DND-41 (cell line): ENCODE results near the gene KLHL3.

Source experiments
- ATAC-seq: fragments of 200-7000 bp; cut with Tn5 transposase; 3 replicates; pipeline ENCODE4 v1.9.1; 2021; ENCODE audit warnings: low read depth; ENCODE audit not compliant: insufficient read depth
- DNase-seq: peaks from one replicate; pipeline ENCODE4 v3.0.0-alpha.2; 2020
- H2AFZ ChIP-seq: 2 replicates; pipeline ENCODE4 v1.6.0; 2012; ENCODE audit warnings: low read depth, low read length
- H3K27ac ChIP-seq: 2 replicates; pipeline ENCODE4 v1.5.1; 2012; ENCODE audit warnings: low read length, inconsistent platforms
- H3K27me3 ChIP-seq: fragments of 200-600 bp; sonication (generic); 2 replicates; pipeline ENCODE4 v1.6.0; 2012; ENCODE audit warnings: low read length, mild to moderate bottlenecking, inconsistent platforms; ENCODE audit not compliant: insufficient read depth, poor library complexity
- H3K36me3 ChIP-seq: 2 replicates; pipeline ENCODE4 v1.5.1; 2012; ENCODE audit warnings: low read length, inconsistent platforms; ENCODE audit not compliant: insufficient read depth
- H3K4me1 ChIP-seq: 2 replicates; pipeline ENCODE4 v1.5.1; 2012; ENCODE audit warnings: mild to moderate bottlenecking, low read length; ENCODE audit not compliant: insufficient read depth
- H3K4me2 ChIP-seq: 2 replicates; pipeline ENCODE4 v1.6.0; 2012; ENCODE audit warnings: mild to moderate bottlenecking, moderate library complexity, low read length, inconsistent platforms; ENCODE audit not compliant: insufficient read depth
- H3K4me3 ChIP-seq, 2 experiments: fragments of 200-600 bp in 1 of 2; shearing (Covaris generic) in 1 of 2; 2 replicates each; pipeline ENCODE4 v1.5.1; 2012 to 2016; ENCODE audit warnings: inconsistent platforms in 2 of 2, low read length in 2 of 2, mild to moderate bottlenecking in 2 of 2, low read depth in 1 of 2, moderate library complexity in 1 of 2
- H3K79me2 ChIP-seq: 2 replicates; pipeline ENCODE4 v1.6.0; 2012; ENCODE audit warnings: low read length, inconsistent platforms; ENCODE audit not compliant: insufficient read depth
- H3K9ac ChIP-seq: 2 replicates; pipeline ENCODE4 v1.6.0; 2012; ENCODE audit warnings: low read depth, mild to moderate bottlenecking, inconsistent platforms, low read length, moderate library complexity
- H3K9me3 ChIP-seq: 2 replicates; pipeline ENCODE4 v1.5.1; 2012; ENCODE audit warnings: low read length, moderate library complexity, mild to moderate bottlenecking, inconsistent platforms; ENCODE audit not compliant: insufficient read depth, severe bottlenecking
- H4K20me1 ChIP-seq: 2 replicates; pipeline ENCODE4 v1.6.0; 2012; ENCODE audit warnings: low read length; ENCODE audit not compliant: insufficient read depth
- CTCF ChIP-seq: IDR thresholded peaks from 2 replicates; pipeline ENCODE4 v1.5.1; 2012; ENCODE audit warnings: borderline replicate concordance, low read length, moderate library complexity, mild to moderate bottlenecking; ENCODE audit not compliant: poor library complexity, severe bottlenecking; ENCODE audit errors: extremely low read depth
- EZH2 ChIP-seq: IDR thresholded peaks from 3 replicates; pipeline ENCODE4 v1.6.1; 2012; ENCODE audit warnings: borderline replicate concordance, low read depth, mild to moderate bottlenecking, moderate library complexity, low read length, inconsistent platforms; ENCODE audit not compliant: severe bottlenecking

KLHL3 gene

GRCh38 chr5:137639645-137640044 lies 96.2 kb downstream of the KLHL3 start:
- ATAC-seq (no peak), DNase-seq (no peak)
- H3K4me3 ChIP-seq, result no peak overlapping the region
- H3K9ac ChIP-seq, result no peak overlapping the region
- peaks cover 2% of the 10 kb centered on the region for H3K27me3 ChIP-seq
- no peak overlapping the region for H3K4me2 ChIP-seq
- H3K4me1 ChIP-seq, result no peaks in the 10 kb centered on the region
- H4K20me1 ChIP-seq, result no peaks in the 10 kb centered on the region
- no peaks in the 10 kb centered on the region for H3K79me2 ChIP-seq
- H3K27ac ChIP-seq, result no peak overlapping the region
- H2AFZ ChIP-seq, result no peak overlapping the region
- H3K36me3 ChIP-seq, result no peaks in the 10 kb centered on the region
- no peaks in the 10 kb centered on the region for H3K9me3 ChIP-seq
- TF ChIP-seq CTCF (no peak), EZH2 (no peak)

GRCh38 chr5:137638841-137639240 lies 97.0 kb downstream of the KLHL3 start:
- ATAC-seq (no peak), DNase-seq (no peak)
- Histone ChIP-seq H3K79me2 (no peaks in the 10 kb centered on the region), H3K27me3 (peaks cover 2% of the 10 kb centered on the region), H2AFZ (no peak overlapping the region), H3K36me3 (no peaks in the 10 kb centered on the region), H3K4me2 (no peak overlapping the region), H3K9ac (no peak overlapping the region), H3K4me3 (no peak overlapping the region), H3K4me1 (no peaks in the 10 kb centered on the region), H3K27ac (no peak overlapping the region), H3K9me3 (no peaks in the 10 kb centered on the region), H4K20me1 (no peaks in the 10 kb centered on the region)
- TF ChIP-seq EZH2 (no peak), CTCF (no peak)

- H4K20me1 ChIP-seq, result no peaks in the 10 kb centered on the region
- H3K4me3 ChIP-seq, result no peak overlapping the region
- H3K9ac ChIP-seq, result no peak overlapping the region
- no peak overlapping the region for H2AFZ ChIP-seq
- ATAC-seq, result no peak
- H3K27ac ChIP-seq, result no peak overlapping the region
- H3K36me3 ChIP-seq, result no peaks in the 10 kb centered on the region
- H3K4me1 ChIP-seq, result no peaks in the 10 kb centered on the region
- no peaks in the 10 kb centered on the region for H3K9me3 ChIP-seq
- H3K27me3 ChIP-seq, result peaks cover 2% of the 10 kb centered on the region
- H3K79me2 ChIP-seq, result no peaks in the 10 kb centered on the region
- TF ChIP-seq CTCF, result no peak
- no peak for TF ChIP-seq EZH2
- no peak for DNase-seq
- H3K4me2 ChIP-seq, result no peak overlapping the region
Measured at GRCh38 chr5:137636830-137637714, 98.8 kb downstream of the KLHL3 start.
